Measurements from ENCODE around the gene IP6K3.

GRCh38 chr6:33738879-33739278 lies 7.8 kb downstream of the IP6K3 start:
- TF ChIP-seq CTCF (IDR thresholded peaks at IDR 0.05; ENCODE audit: low read depth, low read length) = no peak
- no peak for TF ChIP-seq POLR2A (IDR thresholded peaks at IDR 0.05; ENCODE audit: extremely low read depth, insufficient read length)
